K562 (cell line): Measurements from ENCODE around the gene ANO7. TPM values are rescaled to one million over a fixed set of nuclear protein-coding genes. Genes with fewer than 3 reads are reported as not detected.
A peak's percentile ranks its signal among the peaks of the same experiment; 100 is the strongest.

Experiments used
- ATAC-seq: fragments of 200-7000 bp; cut with Tn5 transposase; 3 replicates; pipeline ENCODE4 v1.9.1; 2020; ENCODE audit warnings: moderate library complexity
- BruUV-seq: library from RNA; stranded (reverse); fragments of 400-500 nt; replicated peaks from 2 replicates; lab custom pipeline; 2021; lab: Mats Ljungman, UMichigan
- CTCF ChIA-PET: fragments of 300-600 bp; formaldehyde crosslinking; extraction: SDS; loops from one replicate; lab custom pipeline; 2021; ENCODE audit warnings: low intra/inter-chr PET ratio; lab: Yijun Ruan, JAX
- POLR2A ChIA-PET: fragments of 300-600, 350-650 bp; sonication (Branson Sonifier 250); formaldehyde crosslinking; extraction: SDS; loops from one replicate; lab custom pipeline; 2021; ENCODE audit warnings: antibody characterized with exemption, inconsistent platforms; lab: Yijun Ruan, JAX
- DNase-seq, 4 experiments: peaks; one replicate each; pipeline versions ENCODE4 v3.0.0 to v3.0.0-alpha.2; 2011 to 2018; ENCODE audit warnings: low spot score in 3 of 4, mixed read lengths in 3 of 4; ENCODE audit errors: extremely low read depth in 1 of 4
- FAIRE-seq: peaks from 2 replicates; lab custom pipeline; 2011; peaks lifted over from hg19 to GRCh38; lab: Jason Lieb, UNC
- H2AFZ ChIP-seq: 2 replicates; pipeline ENCODE4 v1.6.0; 2011; ENCODE audit warnings: low read depth, low read length, control low read depth, inconsistent platforms
- H3K27ac ChIP-seq: fragments of 200-600 bp; 3 replicates; pipeline ENCODE4 v1.8.0; 2011; ENCODE audit warnings: low read depth, mild to moderate bottlenecking, control low read depth, inconsistent platforms, low read length, moderate library complexity, mixed read lengths; ENCODE audit errors: extremely low read depth
- H3K27me3 ChIP-seq, 2 experiments: fragments of 300-600 bp in 1 of 2; 2 replicates in 1 of 2; 3 replicates in 1 of 2; pipeline versions ENCODE4 v1.6.0 to v1.8.0; 2011; ENCODE audit warnings: inconsistent platforms in 2 of 2, low read length in 2 of 2, mild to moderate bottlenecking in 1 of 2, mixed read lengths in 1 of 2, moderate library complexity in 1 of 2; ENCODE audit not compliant: control insufficient read depth in 2 of 2, insufficient read depth in 2 of 2
- H3K36me3 ChIP-seq: fragments of 300-600 bp; 3 replicates; pipeline ENCODE4 v1.8.0; 2011; ENCODE audit warnings: mild to moderate bottlenecking, low read length, inconsistent platforms; ENCODE audit not compliant: control insufficient read depth, insufficient read depth
- H3K4me1 ChIP-seq, 2 experiments: fragments of 200-600 bp in 1 of 2; replicated peaks in 1 of 2; 2 replicates in 1 of 2; 3 replicates in 1 of 2; pipeline versions ENCODE4 v1.5.1 to v1.8.0; 2011; ENCODE audit warnings: inconsistent platforms in 2 of 2, low read length in 2 of 2, mild to moderate bottlenecking in 1 of 2, mixed read lengths in 1 of 2, moderate library complexity in 1 of 2; ENCODE audit not compliant: control insufficient read depth in 2 of 2, insufficient read depth in 2 of 2
- H3K4me2 ChIP-seq: 2 replicates; pipeline ENCODE4 v1.6.1; 2011; ENCODE audit warnings: low read length, control low read depth, inconsistent platforms, mixed read lengths; ENCODE audit not compliant: insufficient read depth
- H3K4me3 ChIP-seq: fragments of 200-600 bp; sonication (generic), shearing (Covaris generic); 2 replicates; pipeline ENCODE4 v1.5.1; 2016; ENCODE audit warnings: control low read depth, inconsistent platforms
- H3K79me2 ChIP-seq: fragments of 200-600 bp; 3 replicates; pipeline ENCODE4 v1.8.0; 2011; ENCODE audit warnings: low read length, inconsistent platforms; ENCODE audit not compliant: control insufficient read depth, insufficient read depth
- H3K9ac ChIP-seq, 2 experiments: 2 replicates each; pipeline versions ENCODE4 v1.6.0 to v1.6.1; 2011; ENCODE audit warnings: low read depth in 2 of 2, low read length in 2 of 2, control low read depth in 1 of 2, inconsistent platforms in 1 of 2, mild to moderate bottlenecking in 1 of 2, mixed read lengths in 1 of 2; ENCODE audit not compliant: insufficient read depth in 1 of 2
- H3K9me1 ChIP-seq: one replicate; pipeline ENCODE4 v1.6.0; 2011; ENCODE audit warnings: inconsistent platforms, mild to moderate bottlenecking, low read length, moderate library complexity; ENCODE audit not compliant: control insufficient read depth, insufficient read depth
- H3K9me3 ChIP-seq: replicated peaks from 2 replicates; pipeline ENCODE4 v1.5.1; 2011; ENCODE audit warnings: low read depth, low read length, inconsistent platforms; ENCODE audit not compliant: control insufficient read depth, insufficient read depth
- H4K20me1 ChIP-seq: replicated peaks from 2 replicates; pipeline ENCODE4 v1.6.1; 2011; ENCODE audit warnings: low read length, inconsistent platforms, mixed read lengths; ENCODE audit not compliant: control insufficient read depth, insufficient read depth
- L3MBTL2 ChIP-seq: fragments of 450-650 bp; IDR thresholded peaks from 2 replicates; pipeline ENCODE4 v1.6.1; 2016; ENCODE audit warnings: mild to moderate bottlenecking, moderate library complexity
- WGBS: fragments of 100-300 bp; shearing (Covaris generic); methylation state at CpG from one replicate; pipeline ENCODE4 v1.1.6; 2016; ENCODE audit warnings: low coverage, mixed read lengths; ENCODE audit not compliant: insufficient coverage; ENCODE audit errors: missing lambda C conversion rate; 5-methylcytosine and 5-hydroxymethylcytosine counted together
- in situ Hi-C: fragments of 300-500 bp; cut with MboI; formaldehyde crosslinking; loops from 4 replicates; pipeline ENCODE4 v1.15.0; 2018; ENCODE audit warnings: inconsistent platforms, mixed read lengths
- intact Hi-C: fragments of 100-400 bp; cut with micrococcal nuclease; formaldehyde crosslinking; loops from 2 replicates; pipeline ENCODE4 v1.14.2; 2022
- polyA plus RNA-seq, 8 experiments: library from polyadenylated mRNA; depleted of rRNA in 4 of 8; stranded (reverse) in 5 of 8; unstranded in 3 of 8; fragments of >200 nt; fragmentation: Nextera tagmentation in 2 of 8; fragmentation: Illumina TruSeq in 1 of 8; extraction: Ambion mirVana in 2 of 8; extraction: Trizol in 1 of 8; gene quantifications; 2 replicates each; pipeline versions ENCODE4 v1.2.1 to v1.2.3, GENCODE V29; 2011 to 2014; ENCODE audit warnings: inconsistent platforms in 1 of 8, missing spikeins in 1 of 8
- total RNA-seq, 7 experiments: library from RNA; depleted of rRNA in 6 of 7; stranded (reverse); fragments of >200 nt in 6 of 7; fragmentation: Illumina TruSeq in 2 of 7; extraction: Trizol in 2 of 7; gene quantifications; 2 replicates each; pipeline versions ENCODE4 v1.2.1 to v1.2.3, GENCODE V29; 2011 to 2021; ENCODE audit warnings: low replicate concordance in 1 of 7
- TF ChIP-seq, protein P1 (sequence below): fragments of 450-650 bp; IDR thresholded peaks from 2 replicates; pipeline ENCODE4 v1.6.1; 2016; ENCODE audit warnings: mild to moderate bottlenecking, moderate library complexity
- TF ChIP-seq, protein P2 (sequence below): sonication (generic); formaldehyde crosslinking; IDR thresholded peaks from 2 replicates; pipeline ENCODE4 v1.9.0; 2022; ENCODE audit warnings: mild to moderate bottlenecking, missing genetic modification reagents
- TF ChIP-seq, protein P3 (sequence below): fragments of 250-450 bp; sonication (Bioruptor Pico); IDR thresholded peaks from 2 replicates; pipeline ENCODE4 v1.4.0; 2020

ANO7 gene
- total and polyA plus RNA-seq, 9 of the 15 experiments (the other 6 are each of a cell fraction or from before 2014, with no cell fraction given) = 0.28 to 5.1 (median 1.1) TPM

DNA sequence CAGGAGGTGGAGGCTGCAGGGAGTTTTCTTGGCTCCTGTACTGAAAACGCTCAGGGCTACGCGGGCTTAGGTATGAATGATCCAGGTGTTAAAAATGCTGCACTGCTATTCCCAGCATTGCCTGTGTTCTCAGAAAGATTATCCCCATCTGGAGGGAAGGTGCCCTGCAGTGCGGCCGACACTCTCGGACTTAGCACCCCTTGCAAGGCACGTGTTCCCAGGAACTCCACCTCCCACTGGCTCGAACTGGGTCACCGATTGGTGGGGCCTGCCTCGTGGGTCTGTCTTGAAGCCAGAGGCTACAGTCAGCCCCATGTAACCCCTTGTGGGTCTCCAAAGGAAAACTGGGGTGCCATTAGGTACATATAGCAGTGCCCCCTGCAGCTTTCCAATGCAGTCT is 25.7 kb downstream of the ANO7 start:
- H3K4me1 ChIP-seq = peaks cover 0 to 34% of the 10 kb centered on the region in 2 experiments; a peak in 2 of 5 replicates
- CTCF ChIA-PET = no interaction called here
- intact Hi-C loops = no loop called here
- DNase-seq (no peak), ATAC-seq (no peak), FAIRE-seq (no peak)
- H3K4me3 ChIP-seq = no peak overlapping the region
- in situ Hi-C loops = no loop called here
- no peak overlapping the region for H3K4me2 ChIP-seq
- H3K9me1 ChIP-seq = no peaks in the 10 kb centered on the region
- H2AFZ ChIP-seq = no peak overlapping the region
- H3K79me2 ChIP-seq = 0 out of 3 replicates have a peak, but pooled peaks cover 3% of the 10 kb centered on the region
- no peak overlapping the region for H3K9ac ChIP-seq
- peaks cover 7 to 55% of the 10 kb centered on the region in 2 experiments; a peak in 4 of 5 replicates for H3K27me3 ChIP-seq
- POLR2A ChIA-PET = no interaction called here
- BruUV-seq = no TSS peak
- peaks cover 5% of the 10 kb centered on the region; the same call in 1 of the 2 replicates for H4K20me1 ChIP-seq
- H3K9me3 ChIP-seq = no peaks in the 10 kb centered on the region
- H3K27ac ChIP-seq = no peak overlapping the region
- H3K36me3 ChIP-seq = no peaks in the 10 kb centered on the region
- 0% methylated on average over 10 of the region's 10 CpGs for WGBS
- TF ChIP-seq, protein P1, sequence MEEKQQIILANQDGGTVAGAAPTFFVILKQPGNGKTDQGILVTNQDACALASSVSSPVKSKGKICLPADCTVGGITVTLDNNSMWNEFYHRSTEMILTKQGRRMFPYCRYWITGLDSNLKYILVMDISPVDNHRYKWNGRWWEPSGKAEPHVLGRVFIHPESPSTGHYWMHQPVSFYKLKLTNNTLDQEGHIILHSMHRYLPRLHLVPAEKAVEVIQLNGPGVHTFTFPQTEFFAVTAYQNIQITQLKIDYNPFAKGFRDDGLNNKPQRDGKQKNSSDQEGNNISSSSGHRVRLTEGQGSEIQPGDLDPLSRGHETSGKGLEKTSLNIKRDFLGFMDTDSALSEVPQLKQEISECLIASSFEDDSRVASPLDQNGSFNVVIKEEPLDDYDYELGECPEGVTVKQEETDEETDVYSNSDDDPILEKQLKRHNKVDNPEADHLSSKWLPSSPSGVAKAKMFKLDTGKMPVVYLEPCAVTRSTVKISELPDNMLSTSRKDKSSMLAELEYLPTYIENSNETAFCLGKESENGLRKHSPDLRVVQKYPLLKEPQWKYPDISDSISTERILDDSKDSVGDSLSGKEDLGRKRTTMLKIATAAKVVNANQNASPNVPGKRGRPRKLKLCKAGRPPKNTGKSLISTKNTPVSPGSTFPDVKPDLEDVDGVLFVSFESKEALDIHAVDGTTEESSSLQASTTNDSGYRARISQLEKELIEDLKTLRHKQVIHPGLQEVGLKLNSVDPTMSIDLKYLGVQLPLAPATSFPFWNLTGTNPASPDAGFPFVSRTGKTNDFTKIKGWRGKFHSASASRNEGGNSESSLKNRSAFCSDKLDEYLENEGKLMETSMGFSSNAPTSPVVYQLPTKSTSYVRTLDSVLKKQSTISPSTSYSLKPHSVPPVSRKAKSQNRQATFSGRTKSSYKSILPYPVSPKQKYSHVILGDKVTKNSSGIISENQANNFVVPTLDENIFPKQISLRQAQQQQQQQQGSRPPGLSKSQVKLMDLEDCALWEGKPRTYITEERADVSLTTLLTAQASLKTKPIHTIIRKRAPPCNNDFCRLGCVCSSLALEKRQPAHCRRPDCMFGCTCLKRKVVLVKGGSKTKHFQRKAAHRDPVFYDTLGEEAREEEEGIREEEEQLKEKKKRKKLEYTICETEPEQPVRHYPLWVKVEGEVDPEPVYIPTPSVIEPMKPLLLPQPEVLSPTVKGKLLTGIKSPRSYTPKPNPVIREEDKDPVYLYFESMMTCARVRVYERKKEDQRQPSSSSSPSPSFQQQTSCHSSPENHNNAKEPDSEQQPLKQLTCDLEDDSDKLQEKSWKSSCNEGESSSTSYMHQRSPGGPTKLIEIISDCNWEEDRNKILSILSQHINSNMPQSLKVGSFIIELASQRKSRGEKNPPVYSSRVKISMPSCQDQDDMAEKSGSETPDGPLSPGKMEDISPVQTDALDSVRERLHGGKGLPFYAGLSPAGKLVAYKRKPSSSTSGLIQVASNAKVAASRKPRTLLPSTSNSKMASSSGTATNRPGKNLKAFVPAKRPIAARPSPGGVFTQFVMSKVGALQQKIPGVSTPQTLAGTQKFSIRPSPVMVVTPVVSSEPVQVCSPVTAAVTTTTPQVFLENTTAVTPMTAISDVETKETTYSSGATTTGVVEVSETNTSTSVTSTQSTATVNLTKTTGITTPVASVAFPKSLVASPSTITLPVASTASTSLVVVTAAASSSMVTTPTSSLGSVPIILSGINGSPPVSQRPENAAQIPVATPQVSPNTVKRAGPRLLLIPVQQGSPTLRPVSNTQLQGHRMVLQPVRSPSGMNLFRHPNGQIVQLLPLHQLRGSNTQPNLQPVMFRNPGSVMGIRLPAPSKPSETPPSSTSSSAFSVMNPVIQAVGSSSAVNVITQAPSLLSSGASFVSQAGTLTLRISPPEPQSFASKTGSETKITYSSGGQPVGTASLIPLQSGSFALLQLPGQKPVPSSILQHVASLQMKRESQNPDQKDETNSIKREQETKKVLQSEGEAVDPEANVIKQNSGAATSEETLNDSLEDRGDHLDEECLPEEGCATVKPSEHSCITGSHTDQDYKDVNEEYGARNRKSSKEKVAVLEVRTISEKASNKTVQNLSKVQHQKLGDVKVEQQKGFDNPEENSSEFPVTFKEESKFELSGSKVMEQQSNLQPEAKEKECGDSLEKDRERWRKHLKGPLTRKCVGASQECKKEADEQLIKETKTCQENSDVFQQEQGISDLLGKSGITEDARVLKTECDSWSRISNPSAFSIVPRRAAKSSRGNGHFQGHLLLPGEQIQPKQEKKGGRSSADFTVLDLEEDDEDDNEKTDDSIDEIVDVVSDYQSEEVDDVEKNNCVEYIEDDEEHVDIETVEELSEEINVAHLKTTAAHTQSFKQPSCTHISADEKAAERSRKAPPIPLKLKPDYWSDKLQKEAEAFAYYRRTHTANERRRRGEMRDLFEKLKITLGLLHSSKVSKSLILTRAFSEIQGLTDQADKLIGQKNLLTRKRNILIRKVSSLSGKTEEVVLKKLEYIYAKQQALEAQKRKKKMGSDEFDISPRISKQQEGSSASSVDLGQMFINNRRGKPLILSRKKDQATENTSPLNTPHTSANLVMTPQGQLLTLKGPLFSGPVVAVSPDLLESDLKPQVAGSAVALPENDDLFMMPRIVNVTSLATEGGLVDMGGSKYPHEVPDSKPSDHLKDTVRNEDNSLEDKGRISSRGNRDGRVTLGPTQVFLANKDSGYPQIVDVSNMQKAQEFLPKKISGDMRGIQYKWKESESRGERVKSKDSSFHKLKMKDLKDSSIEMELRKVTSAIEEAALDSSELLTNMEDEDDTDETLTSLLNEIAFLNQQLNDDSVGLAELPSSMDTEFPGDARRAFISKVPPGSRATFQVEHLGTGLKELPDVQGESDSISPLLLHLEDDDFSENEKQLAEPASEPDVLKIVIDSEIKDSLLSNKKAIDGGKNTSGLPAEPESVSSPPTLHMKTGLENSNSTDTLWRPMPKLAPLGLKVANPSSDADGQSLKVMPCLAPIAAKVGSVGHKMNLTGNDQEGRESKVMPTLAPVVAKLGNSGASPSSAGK = 0 out of 2 replicates have a peak, but pooled peaks have one; percentile 12
- TF ChIP-seq, protein P2, sequence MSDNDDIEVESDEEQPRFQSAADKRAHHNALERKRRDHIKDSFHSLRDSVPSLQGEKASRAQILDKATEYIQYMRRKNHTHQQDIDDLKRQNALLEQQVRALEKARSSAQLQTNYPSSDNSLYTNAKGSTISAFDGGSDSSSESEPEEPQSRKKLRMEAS (CRISPR knock-in tag) = peak; percentile 50; the same call in 1 of the 2 replicates
- TF ChIP-seq L3MBTL2 = peak; percentile 41; the same call in 1 of the 2 replicates
- TF ChIP-seq, protein P3, sequence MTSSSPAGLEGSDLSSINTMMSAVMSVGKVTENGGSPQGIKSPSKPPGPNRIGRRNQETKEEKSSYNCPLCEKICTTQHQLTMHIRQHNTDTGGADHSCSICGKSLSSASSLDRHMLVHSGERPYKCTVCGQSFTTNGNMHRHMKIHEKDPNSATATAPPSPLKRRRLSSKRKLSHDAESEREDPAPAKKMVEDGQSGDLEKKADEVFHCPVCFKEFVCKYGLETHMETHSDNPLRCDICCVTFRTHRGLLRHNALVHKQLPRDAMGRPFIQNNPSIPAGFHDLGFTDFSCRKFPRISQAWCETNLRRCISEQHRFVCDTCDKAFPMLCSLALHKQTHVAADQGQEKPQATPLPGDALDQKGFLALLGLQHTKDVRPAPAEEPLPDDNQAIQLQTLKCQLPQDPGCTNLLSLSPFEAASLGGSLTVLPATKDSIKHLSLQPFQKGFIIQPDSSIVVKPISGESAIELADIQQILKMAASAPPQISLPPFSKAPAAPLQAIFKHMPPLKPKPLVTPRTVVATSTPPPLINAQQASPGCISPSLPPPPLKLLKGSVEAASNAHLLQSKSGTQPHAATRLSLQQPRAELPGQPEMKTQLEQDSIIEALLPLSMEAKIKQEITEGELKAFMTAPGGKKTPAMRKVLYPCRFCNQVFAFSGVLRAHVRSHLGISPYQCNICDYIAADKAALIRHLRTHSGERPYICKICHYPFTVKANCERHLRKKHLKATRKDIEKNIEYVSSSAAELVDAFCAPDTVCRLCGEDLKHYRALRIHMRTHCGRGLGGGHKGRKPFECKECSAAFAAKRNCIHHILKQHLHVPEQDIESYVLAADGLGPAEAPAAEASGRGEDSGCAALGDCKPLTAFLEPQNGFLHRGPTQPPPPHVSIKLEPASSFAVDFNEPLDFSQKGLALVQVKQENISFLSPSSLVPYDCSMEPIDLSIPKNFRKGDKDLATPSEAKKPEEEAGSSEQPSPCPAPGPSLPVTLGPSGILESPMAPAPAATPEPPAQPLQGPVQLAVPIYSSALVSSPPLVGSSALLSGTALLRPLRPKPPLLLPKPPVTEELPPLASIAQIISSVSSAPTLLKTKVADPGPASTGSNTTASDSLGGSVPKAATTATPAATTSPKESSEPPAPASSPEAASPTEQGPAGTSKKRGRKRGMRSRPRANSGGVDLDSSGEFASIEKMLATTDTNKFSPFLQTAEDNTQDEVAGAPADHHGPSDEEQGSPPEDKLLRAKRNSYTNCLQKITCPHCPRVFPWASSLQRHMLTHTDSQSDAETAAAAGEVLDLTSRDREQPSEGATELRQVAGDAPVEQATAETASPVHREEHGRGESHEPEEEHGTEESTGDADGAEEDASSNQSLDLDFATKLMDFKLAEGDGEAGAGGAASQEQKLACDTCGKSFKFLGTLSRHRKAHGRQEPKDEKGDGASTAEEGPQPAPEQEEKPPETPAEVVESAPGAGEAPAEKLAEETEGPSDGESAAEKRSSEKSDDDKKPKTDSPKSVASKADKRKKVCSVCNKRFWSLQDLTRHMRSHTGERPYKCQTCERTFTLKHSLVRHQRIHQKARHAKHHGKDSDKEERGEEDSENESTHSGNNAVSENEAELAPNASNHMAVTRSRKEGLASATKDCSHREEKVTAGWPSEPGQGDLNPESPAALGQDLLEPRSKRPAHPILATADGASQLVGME (CRISPR knock-in tag) = no peak
